NOMO-1 treated with dmso at 0.1 percent for 144 hours (cell line): Measurements from ENCODE around the gene HERC5.
"Not testable (repeated sequence)": the region's sequence is repeated elsewhere in the genome, so short reads cannot be mapped to it uniquely, and the experiment has no call there.

Experiments used
- DNase-seq: peaks from one replicate; lab custom pipeline; 2025; ENCODE audit not compliant: unreplicated experiment; lab: John Stamatoyannopoulos, UW

The HERC5 gene

GRCh38 chr4:88447371-88448095, 9.4 kb upstream of the HERC5 start:
- DNase-seq = no peak

GRCh38 chr4:88448211-88448765, 8.6 kb upstream of the HERC5 start:
- not testable (repeated sequence) for DNase-seq

GRCh38 chr4:88448889-88449288, 8.0 kb upstream of the HERC5 start:
- DNase-seq = no peak

GRCh38 chr4:88449290-88449689, 7.6 kb upstream of the HERC5 start:
- no peak for DNase-seq

- no peak for DNase-seq
These were observed 5.7 kb upstream of the HERC5 start for GRCh38 chr4:88451205-88451604.

GRCh38 chr4:88452912-88453311, 4.0 kb upstream of the HERC5 start:
- DNase-seq = no peak

- no peak for DNase-seq
These were observed 586 bp downstream of the HERC5 start for GRCh38 chr4:88457307-88458103.

GRCh38 chr4:88458104-88458740, 1.3 kb downstream of the HERC5 start:
- DNase-seq = no peak

- DNase-seq = no peak
These were observed 8.8 kb downstream of the HERC5 start for GRCh38 chr4:88465653-88466192.

GRCh38 chr4:88467392-88467791, 10.5 kb downstream of the HERC5 start:
- no peak for DNase-seq

GRCh38 chr4:88477229-88477860, 20.4 kb downstream of the HERC5 start:
- DNase-seq = no peak

- no peak for DNase-seq
These were observed 21.3 kb downstream of the HERC5 start for GRCh38 chr4:88478247-88478646.

- DNase-seq = no peak
These were observed 24.6 kb downstream of the HERC5 start for GRCh38 chr4:88481537-88481936.

- DNase-seq = no peak
These were observed 32.3 kb downstream of the HERC5 start for GRCh38 chr4:88489100-88489761.

GRCh38 chr4:88497859-88498409, 41.0 kb downstream of the HERC5 start:
- no peak for DNase-seq

GRCh38 chr4:88503344-88503743, 46.4 kb downstream of the HERC5 start:
- no peak for DNase-seq

GRCh38 chr4:88511236-88511635, 54.3 kb downstream of the HERC5 start:
- DNase-seq = no peak

- no peak for DNase-seq
These were observed 57.9 kb downstream of the HERC5 start for GRCh38 chr4:88514557-88515511.

- DNase-seq = no peak
These were observed 59.8 kb downstream of the HERC5 start for GRCh38 chr4:88516746-88517145.
